Measurements from ENCODE around the gene STPG2. TPM values are rescaled to one million over a fixed set of nuclear protein-coding genes. Genes with fewer than 3 reads are reported as not detected.
A peak's percentile ranks its signal among the peaks of the same experiment; 100 is the strongest.

The STPG2 gene
- total and polyA plus RNA-seq, 2 of the 8 experiments (the other 6 are each of a cell fraction or from before 2014, with no cell fraction given) = 0.03 TPM; not detected in 1

- no peaks in the 10 kb centered on the region for H3K79me1 ChIP-seq (ENCODE audit: low read depth, low read length)
- FAIRE-seq (no peak), DNase-seq (ENCODE audit: low read depth in 1 of 2, low spot score in 2 of 2) (no peak)
- H3K4ac ChIP-seq (replicated peaks; ENCODE audit: insufficient read length, low read depth, low read length) = no peak overlapping the region
- H4K91ac ChIP-seq (replicated peaks; ENCODE audit: insufficient read length, low read length) = no peak overlapping the region
- no peak overlapping the region for H3K27ac ChIP-seq (ENCODE audit: low read depth, low read length)
- H2AFZ ChIP-seq (ENCODE audit: low read length) = no peak overlapping the region
- no peak overlapping the region for H3K23ac ChIP-seq (ENCODE audit: insufficient read length)
- H3K9ac ChIP-seq (replicated peaks in 1 of 4; ENCODE audit: extremely low read depth in 1 of 4, low read depth in 3 of 4, low read length in 3 of 4) = no peak overlapping the region
- no peaks in the 10 kb centered on the region for H3K27me3 ChIP-seq (replicated peaks in 1 of 4; ENCODE audit: control insufficient read depth in 3 of 4, extremely low read depth in 1 of 4, insufficient read depth in 3 of 4, low read length in 3 of 4)
- H3K18ac ChIP-seq (ENCODE audit: extremely low read depth, low read length) = no peak overlapping the region
- no peaks in the 10 kb centered on the region for H3K36me3 ChIP-seq (ENCODE audit: control insufficient read depth in 2 of 4, insufficient read depth in 4 of 4, low read length in 3 of 4)
- no peak overlapping the region for H3K4me2 ChIP-seq (ENCODE audit: insufficient read depth in 1 of 2, low read depth in 2 of 2, low read length in 2 of 2)
- H3K79me2 ChIP-seq (ENCODE audit: control insufficient read depth in 1 of 2, insufficient read depth in 2 of 2, low read length in 2 of 2) = no peaks in the 10 kb centered on the region
- H3K56ac ChIP-seq (replicated peaks; ENCODE audit: insufficient read length, low read depth, low read length) = no peak overlapping the region
- H3K23me2 ChIP-seq (ENCODE audit: low read depth, low read length) = no peaks in the 10 kb centered on the region
- no peaks in the 10 kb centered on the region for H4K20me1 ChIP-seq (replicated peaks in 1 of 2; ENCODE audit: control insufficient read depth in 1 of 2, insufficient read depth in 2 of 2, low read length in 2 of 2)
- H3K9me3 ChIP-seq (ENCODE audit: insufficient read depth in 2 of 2, low read depth in 1 of 2, low read length in 1 of 2) = no peaks in the 10 kb centered on the region
- no peak overlapping the region for H2BK20ac ChIP-seq (ENCODE audit: low read length)
- H4K5ac ChIP-seq (ENCODE audit: insufficient read length, low read depth, low read length) = no peak overlapping the region
- POLR2A ChIA-PET (ENCODE audit: partially characterized antibody) = no interaction called here
- H3K4me3 ChIP-seq (ENCODE audit: extremely low read depth in 1 of 4, insufficient read depth in 2 of 4, low read depth in 3 of 4, low read length in 4 of 4) = no peak overlapping the region
- CTCF ChIA-PET (ENCODE audit: partially characterized antibody) = no interaction called here
- H2BK120ac ChIP-seq (replicated peaks; ENCODE audit: low read depth, low read length) = no peak overlapping the region
- H2BK15ac ChIP-seq (ENCODE audit: low read length) = no peak overlapping the region
- H4K8ac ChIP-seq (ENCODE audit: extremely low read depth, insufficient read depth, low read length) = no peak overlapping the region
- H3K14ac ChIP-seq (ENCODE audit: insufficient read length) = no peak overlapping the region
- H2BK12ac ChIP-seq (ENCODE audit: low read depth, low read length) = no peak overlapping the region
- H2BK5ac ChIP-seq (ENCODE audit: low read depth, low read length) = no peak overlapping the region
- H3K4me1 ChIP-seq (replicated peaks in 1 of 4; ENCODE audit: control insufficient read depth in 3 of 4, insufficient read depth in 4 of 4, low read length in 3 of 4) = peaks cover 0 to 4% (median 0%) of the 10 kb centered on the region in 4 experiments; a peak in 1 of 7 replicates
- H2AK5ac ChIP-seq (ENCODE audit: low read depth, low read length) = no peak overlapping the region
- TF ChIP-seq RXRA (IDR thresholded peaks at IDR 0.05; ENCODE audit: insufficient read depth, low read depth, low read length) (peak; percentile 59; the same call in 1 of the 2 replicates), SP1 (IDR thresholded peaks at IDR 0.05; ENCODE audit: low read depth, low read length) (no peak)
Observed at GRCh38 chr4:97845758-97846157, 297.5 kb downstream of the STPG2 start.

Data from H1 (cell line).